VCaP (cell line): Measurements from ENCODE around the gene DRD5.

Experiments
- H3K27ac ChIP-seq: fragments of 450-650 bp; 2 replicates; pipeline ENCODE4 v1.5.1; 2017
- CTCF ChIP-seq: fragments of 450-650 bp; conservative IDR thresholded peaks from 2 replicates; pipeline ENCODE4 v1.5.1; 2017; ENCODE audit warnings: mild to moderate bottlenecking, moderate library complexity

Gene DRD5

GRCh38 chr4:9804918-9805317 lies 23.5 kb downstream of the DRD5 start:
- no peak overlapping the region for H3K27ac ChIP-seq
- no peak for TF ChIP-seq CTCF

DNA sequence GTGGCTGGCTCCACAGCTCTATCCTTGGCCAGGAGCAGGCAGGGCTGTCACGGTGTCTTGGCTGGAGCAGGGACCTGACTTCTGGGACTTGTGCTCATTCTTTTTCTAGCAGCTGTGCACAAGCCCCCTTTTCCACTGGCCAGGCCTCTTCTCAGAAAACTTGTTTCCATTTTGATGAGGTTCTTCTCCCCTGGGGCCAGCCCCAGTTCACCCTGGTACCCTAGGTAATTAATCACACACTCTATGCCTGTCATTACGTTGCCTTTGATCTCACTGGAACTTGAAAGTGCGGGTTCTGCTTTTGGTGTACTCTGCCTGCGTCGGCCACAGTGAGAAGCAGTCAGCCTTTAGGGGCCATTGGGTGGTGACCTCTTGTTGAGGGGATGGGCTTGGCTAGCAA lies 26.6 kb downstream of the DRD5 start:
- no peak for TF ChIP-seq CTCF
- no peak overlapping the region for H3K27ac ChIP-seq

DNA sequence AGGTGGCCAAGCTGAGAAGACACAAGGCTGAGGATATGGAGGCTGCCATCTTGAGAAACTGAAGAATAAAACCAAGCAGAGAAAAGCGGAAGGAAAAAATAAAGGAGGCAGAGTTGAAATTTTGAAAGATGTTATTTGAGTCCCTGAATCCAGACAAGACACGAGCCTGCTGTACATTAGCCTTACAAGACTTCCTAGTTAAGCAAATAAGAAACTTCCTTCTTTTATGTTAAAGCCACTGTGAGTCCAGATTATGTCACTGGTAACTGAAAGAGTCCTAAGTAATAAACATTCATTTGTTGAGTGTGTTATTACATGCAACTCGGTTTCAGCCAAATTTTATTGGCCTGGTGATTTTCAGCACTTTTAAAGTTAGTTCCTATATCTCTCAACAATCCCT lies 30.4 kb downstream of the DRD5 start:
- TF ChIP-seq CTCF = no peak

GRCh38 chr4:9812501-9813340 lies 31.3 kb downstream of the DRD5 start:
- no peak for TF ChIP-seq CTCF
- H3K27ac ChIP-seq = no peak overlapping the region

More for the DNA sequence above, 30.4 kb downstream of the DRD5 start:
- H3K27ac ChIP-seq = no peak overlapping the region

DNA sequence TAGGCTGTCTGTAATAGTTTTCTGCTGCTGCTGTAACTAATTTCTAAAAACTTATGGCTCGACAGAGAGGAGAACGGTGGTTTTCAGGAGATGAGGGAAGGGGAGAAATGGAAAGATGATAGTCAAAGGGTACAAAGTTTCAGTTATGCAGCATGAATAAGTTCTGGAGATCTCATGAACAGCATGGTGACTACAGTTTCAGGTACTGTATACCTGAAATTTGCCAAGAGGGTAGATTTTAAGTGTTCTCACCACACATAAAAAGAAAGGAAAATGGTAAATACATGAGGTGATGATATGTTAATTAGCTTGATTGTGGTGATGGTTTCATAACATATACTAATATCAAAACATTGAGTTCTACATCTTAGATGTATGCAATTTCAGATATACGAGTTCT lies 34.9 kb downstream of the DRD5 start:
- TF ChIP-seq CTCF = no peak
- H3K27ac ChIP-seq = no peak overlapping the region

- no peak for TF ChIP-seq CTCF
Observed at GRCh38 chr4:9820343-9820742, 38.9 kb downstream of the DRD5 start.

GRCh38 chr4:9825049-9825448 lies 43.6 kb downstream of the DRD5 start:
- TF ChIP-seq CTCF = no peak
- H3K27ac ChIP-seq = no peak overlapping the region

More at GRCh38 chr4:9820343-9820742, 38.9 kb downstream of the DRD5 start:
- no peak overlapping the region for H3K27ac ChIP-seq
